ENCODE results near the gene TRIAP1.
"Not testable (repeated sequence)": the region's sequence is repeated elsewhere in the genome, so short reads cannot be mapped to it uniquely, and the experiment has no call there.

The TRIAP1 gene

GRCh38 chr12:120445911-120446843, at the start of gene TRIAP1, which contains the start of gene GATC:
TRIAP1 (minus strand) TSS chr12:120446384; CDS start chr12:120446372, 12 bp downstream.
GATC (plus strand) TSS chr12:120446444; CDS start chr12:120446481, 37 bp downstream.
- DNase-seq: peak; percentile 91

DNA sequence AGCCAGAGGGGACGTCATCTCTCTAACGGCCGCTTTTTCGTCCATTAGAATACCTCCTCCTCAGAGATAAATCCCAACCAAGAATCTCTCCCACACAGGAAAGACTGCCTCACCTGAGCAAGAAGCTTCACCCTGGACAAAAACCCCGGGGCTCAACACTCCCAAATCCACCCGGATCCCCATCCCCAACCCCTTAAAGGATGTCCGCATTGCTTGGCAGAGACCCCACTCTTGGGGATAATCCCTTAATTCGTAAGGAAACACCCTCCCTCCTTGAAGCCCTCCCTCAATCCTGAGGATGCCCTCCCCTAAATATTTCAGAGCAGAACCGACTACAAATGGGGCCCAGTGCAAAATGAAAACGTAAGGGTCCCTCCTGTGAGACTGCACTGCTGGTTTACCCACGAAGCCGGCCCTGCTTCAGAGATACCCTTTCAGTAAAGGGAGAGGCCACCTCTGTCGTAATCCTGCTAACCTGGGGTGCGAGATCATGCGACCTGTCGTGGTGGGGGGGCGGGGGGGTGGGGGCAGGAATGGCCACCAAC, 49.1 kb upstream of the TRIAP1 start:
- no peak for DNase-seq

- DNase-seq: no peak
These were observed 44.8 kb upstream of the TRIAP1 start for GRCh38 chr12:120490833-120491512.

DNA sequence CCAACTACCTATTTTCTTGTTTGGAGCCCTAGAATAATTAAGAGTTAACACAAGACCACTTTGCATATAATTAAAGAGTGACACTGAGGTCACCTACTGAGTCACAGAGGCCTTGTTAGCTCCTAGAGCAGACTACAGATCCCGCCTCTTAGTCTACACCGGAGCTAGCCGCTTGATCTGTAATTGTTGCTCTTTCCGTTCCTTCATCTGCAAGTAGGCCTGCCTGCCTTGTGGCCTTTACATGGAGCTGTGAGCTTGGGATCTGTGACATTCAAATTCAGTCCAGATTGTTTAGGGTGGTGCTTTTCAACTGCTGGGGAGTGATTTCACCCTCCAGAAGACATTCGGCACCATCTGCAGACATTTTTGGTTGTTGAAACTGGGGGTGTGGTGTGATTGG, 44.1 kb upstream of the TRIAP1 start:
- no peak for DNase-seq

DNA sequence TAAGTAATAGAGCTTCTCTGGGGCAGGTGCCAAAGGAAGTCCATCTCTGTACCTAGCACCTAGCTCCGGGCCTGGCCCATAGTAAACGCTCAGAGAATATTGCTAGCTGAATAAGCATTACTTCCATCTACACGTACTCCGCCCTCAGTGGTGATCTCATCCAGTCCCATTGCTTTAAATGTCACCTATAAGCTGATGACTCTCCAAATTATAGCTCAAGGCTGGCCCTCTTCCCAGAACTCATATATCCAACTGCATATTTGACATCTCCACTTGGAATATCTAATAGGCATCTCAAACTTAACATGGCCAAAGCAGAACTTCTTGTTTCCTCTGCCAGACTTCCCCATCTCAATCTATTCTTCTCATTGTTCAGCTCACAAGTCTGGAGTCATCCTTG, 42.8 kb upstream of the TRIAP1 start:
- no peak for DNase-seq

GRCh38 chr12:120488057-120488640, 42.0 kb upstream of the TRIAP1 start:
- no peak for DNase-seq

- not testable (repeated sequence) for DNase-seq
These were observed 41.4 kb upstream of the TRIAP1 start for GRCh38 chr12:120487552-120487951.

GRCh38 chr12:120485961-120486881, 40.0 kb upstream of the TRIAP1 start:
- no peak for DNase-seq

DNA sequence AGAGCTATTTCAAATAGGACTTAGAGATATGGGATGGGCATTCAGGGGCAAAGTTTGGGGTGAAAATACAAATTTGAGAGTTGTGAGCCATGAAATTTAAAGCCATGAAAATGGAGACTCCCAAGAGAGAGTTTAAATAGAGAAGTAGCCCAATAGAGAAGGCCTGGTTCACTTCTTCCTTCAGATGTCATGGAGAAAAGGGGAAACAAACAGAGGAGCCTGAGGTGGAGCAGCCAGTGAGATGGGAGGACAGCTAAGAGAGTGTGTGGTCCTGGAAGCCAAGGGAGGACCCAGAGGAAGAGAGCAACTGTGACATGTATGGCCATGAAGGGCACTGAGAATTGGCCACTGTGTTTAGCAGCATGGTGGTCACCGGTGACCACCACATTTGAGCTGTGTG, 37.4 kb upstream of the TRIAP1 start:
- DNase-seq: no peak

DNA sequence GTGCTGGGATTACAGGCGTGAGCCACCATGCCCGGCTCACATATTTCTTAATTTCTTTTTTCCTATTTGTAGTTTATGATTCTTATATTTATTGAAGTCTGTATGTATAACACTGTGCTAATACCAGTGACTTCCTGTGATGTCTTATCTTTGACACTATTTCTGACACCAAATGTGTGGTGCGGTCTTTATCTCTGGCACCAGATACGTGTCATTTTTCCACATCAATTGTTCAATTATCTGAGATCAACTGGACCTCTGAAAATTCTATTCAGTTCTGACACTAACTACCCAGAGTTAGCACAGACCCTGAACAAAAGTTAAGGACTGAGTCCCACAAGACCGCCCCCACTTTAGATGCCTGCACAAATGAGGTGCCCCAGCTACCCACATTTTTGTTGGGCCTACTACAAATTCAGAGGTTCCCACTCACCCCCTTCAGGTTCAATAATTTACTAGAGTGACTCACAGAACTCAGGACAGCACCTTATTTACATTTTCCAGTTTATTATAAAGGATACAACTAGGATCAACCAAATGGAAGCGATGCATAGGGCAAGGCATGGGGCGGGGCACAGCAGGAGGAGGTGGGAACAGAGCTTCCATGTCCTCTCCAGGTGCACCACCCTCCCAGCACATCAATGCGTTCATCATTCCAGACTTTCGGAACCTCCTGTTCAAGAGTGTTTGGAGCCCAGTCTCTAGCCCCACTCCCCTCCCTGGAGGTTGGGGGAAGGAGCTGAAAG, 35.0 kb upstream of the TRIAP1 start:
- peak; percentile 53 for DNase-seq

- no peak for DNase-seq
These were observed 34.0 kb upstream of the TRIAP1 start for GRCh38 chr12:120480211-120480610.

DNA sequence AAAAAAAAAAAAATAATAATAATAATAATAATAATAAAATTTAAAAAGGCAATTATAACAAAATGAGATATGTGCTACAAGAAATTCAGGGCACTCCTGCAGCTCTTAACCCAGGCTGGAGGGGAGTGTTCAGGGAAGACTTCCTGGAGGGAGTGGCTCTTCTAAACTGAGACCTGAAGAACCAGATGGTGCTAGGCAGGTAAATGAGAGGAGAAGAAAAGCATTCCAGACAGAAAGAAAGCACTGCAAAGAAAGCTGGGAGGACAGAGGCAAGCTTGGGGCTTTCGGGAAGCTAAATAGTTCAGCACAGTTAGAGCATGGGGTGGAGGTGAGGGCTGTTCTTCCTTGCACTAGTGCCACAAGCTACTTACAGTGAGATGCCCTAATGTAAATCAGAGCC, 33.3 kb upstream of the TRIAP1 start:
- no peak for DNase-seq

DNA sequence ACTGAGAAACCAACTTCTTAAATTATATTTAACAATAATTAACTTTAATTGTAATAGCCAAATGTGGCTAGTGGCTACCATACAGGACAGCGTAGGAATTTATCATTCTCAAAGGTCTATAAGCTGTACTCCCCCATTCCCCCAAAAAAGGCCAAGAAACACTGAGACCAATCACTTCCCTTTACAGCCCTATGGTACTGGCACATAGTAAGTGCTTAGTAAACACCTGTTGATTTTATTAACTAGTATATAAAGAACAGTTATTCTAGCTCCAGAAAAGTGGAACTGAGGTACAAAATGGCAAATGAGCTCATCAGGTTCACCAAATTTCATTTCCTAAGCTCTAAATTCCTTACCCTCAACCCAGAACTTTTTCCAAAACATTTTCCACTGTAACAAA, 29.5 kb upstream of the TRIAP1 start:
- no peak for DNase-seq

DNA sequence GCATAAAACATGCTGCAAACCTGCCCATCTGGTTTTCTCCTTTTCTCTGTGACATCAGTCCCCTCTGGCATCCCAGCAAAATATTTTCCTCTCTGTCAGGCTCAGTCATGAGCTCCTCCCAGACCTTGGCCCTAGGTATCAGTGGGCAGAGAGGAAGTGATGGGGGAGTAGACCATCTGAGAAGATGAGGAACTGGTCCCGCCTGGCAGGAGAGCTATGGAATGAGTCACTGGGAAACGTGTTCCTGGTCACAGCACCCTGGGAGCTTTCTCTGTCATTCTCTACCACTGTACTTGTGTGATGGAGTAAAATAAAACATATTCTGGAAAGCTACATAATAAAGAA, 28.4 kb upstream of the TRIAP1 start:
- DNase-seq: no peak

- no peak for DNase-seq
These were observed 27.8 kb upstream of the TRIAP1 start for GRCh38 chr12:120473807-120474615.

GRCh38 chr12:120472521-120472920, 26.3 kb upstream of the TRIAP1 start:
- no peak for DNase-seq

DNA sequence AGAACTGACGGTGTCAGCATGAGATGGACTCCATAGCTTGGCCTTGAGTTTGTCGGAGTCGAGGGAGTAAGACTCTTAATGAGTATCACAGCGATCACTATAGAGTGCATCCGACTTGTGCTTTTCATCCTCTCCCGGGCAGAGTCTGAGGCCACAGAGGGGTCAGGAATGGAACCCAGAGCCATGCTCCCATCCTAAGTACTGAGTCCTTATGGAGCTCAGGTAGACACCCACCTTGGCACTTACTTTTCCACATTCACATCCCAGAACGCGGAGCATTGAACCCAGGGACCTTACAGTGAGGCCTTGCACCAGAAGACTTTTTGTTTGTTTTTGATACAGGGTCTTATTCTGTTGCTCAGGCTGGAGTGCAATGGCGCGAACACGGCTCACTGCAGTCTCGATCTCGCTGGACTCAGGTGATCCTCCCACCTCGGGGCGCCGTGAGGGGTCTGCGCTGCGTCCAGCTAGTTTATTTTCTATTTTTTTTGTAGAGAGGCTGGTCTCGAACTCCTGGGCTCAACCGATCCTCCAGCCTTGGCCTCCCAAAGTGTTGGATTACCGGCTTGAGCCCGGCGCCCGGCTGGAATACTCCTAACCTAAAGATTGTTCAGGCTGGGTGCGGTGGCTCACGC, 24.1 kb upstream of the TRIAP1 start:
- peak; percentile 29 for DNase-seq

- DNase-seq: peak; percentile 97
These were observed 23.4 kb upstream of the TRIAP1 start, which contains the start of gene SRSF9 for GRCh38 chr12:120469450-120470149. SRSF9 (minus strand) TSS chr12:120469748; CDS start chr12:120469609, 139 bp downstream.

GRCh38 chr12:120468821-120469449, 22.8 kb upstream of the TRIAP1 start:
- peak; percentile 60 for DNase-seq
